Fibroblast of lung (primary cell): ENCODE measurements around the gene DOCK3. TPM values are rescaled to one million over a fixed set of nuclear protein-coding genes. Genes with fewer than 3 reads are reported as not detected.
A peak's percentile ranks its signal among the peaks of the same experiment; 100 is the strongest.

Source experiments
- DNase-seq, 2 donors: peaks; one replicate each; pipeline versions ENCODE4 v3.0.0 to v3.0.0-alpha.2; 2010; ENCODE audit warnings: low read depth in 2 of 2
- H2AFZ ChIP-seq: 2 replicates; pipeline ENCODE4 v1.5.1; 2012; ENCODE audit warnings: low read length, control low read depth, inconsistent platforms
- H3K27ac ChIP-seq: 2 replicates; pipeline ENCODE4 v1.5.1; 2011; ENCODE audit warnings: low read length, control low read depth; ENCODE audit not compliant: insufficient read depth
- H3K27me3 ChIP-seq: 2 replicates; pipeline ENCODE4 v1.5.1; 2011; ENCODE audit warnings: mild to moderate bottlenecking, low read length; ENCODE audit not compliant: control insufficient read depth, insufficient read depth
- H3K36me3 ChIP-seq: 2 replicates; pipeline ENCODE4 v1.5.1; 2011; ENCODE audit warnings: low read length; ENCODE audit not compliant: control insufficient read depth, insufficient read depth
- H3K4me1 ChIP-seq: 2 replicates; pipeline ENCODE4 v1.5.1; 2011; ENCODE audit warnings: low read length; ENCODE audit not compliant: control insufficient read depth, insufficient read depth; ENCODE audit errors: extremely low read depth
- H3K4me2 ChIP-seq: 2 replicates; pipeline ENCODE4 v1.5.1; 2011; ENCODE audit warnings: low read length, control low read depth; ENCODE audit not compliant: insufficient read depth; ENCODE audit errors: extremely low read depth
- H3K4me3 ChIP-seq, 4 experiments: fragments of 200-600 bp in 1 of 4; sonication (generic) in 1 of 4; replicated peaks in 1 of 4; 2 replicates each; pipeline ENCODE4 v1.5.1; 2011 to 2016; ENCODE audit warnings: low read length in 4 of 4, low read depth in 3 of 4, mild to moderate bottlenecking in 3 of 4, control low read depth in 2 of 4, inconsistent platforms in 1 of 4, mixed read lengths in 1 of 4; ENCODE audit not compliant: insufficient read depth in 1 of 4; ENCODE audit errors: control extremely low read depth in 1 of 4
- H3K79me2 ChIP-seq: 2 replicates; pipeline ENCODE4 v1.5.1; 2012; ENCODE audit warnings: mild to moderate bottlenecking, low read length, inconsistent platforms; ENCODE audit not compliant: control insufficient read depth, insufficient read depth
- H3K9ac ChIP-seq: 2 replicates; pipeline ENCODE4 v1.5.1; 2011; ENCODE audit warnings: mild to moderate bottlenecking, low read length, control low read depth; ENCODE audit not compliant: insufficient read depth
- H3K9me3 ChIP-seq: 2 replicates; pipeline ENCODE4 v1.5.1; 2012; ENCODE audit warnings: low read depth, low read length; ENCODE audit not compliant: control insufficient read depth, insufficient read depth
- H4K20me1 ChIP-seq: 2 replicates; pipeline ENCODE4 v1.5.1; 2011; ENCODE audit warnings: low read length; ENCODE audit not compliant: control insufficient read depth, insufficient read depth; ENCODE audit errors: extremely low read depth
- CTCF ChIP-seq, 2 donors: IDR thresholded peaks in 1 of 2; conservative IDR thresholded peaks in 1 of 2; 1 replicate in 1 of 2; 2 replicates in 1 of 2; pipeline ENCODE4 v1.5.1; 2011 to 2012; ENCODE audit warnings: low read length in 2 of 2, control low read depth in 1 of 2, inconsistent platforms in 1 of 2, low read depth in 1 of 2, mild to moderate bottlenecking in 1 of 2
- EZH2 ChIP-seq: IDR thresholded peaks from 2 replicates; pipeline ENCODE4 v1.5.1; 2012; ENCODE audit warnings: low read length, control low read depth, mild to moderate bottlenecking; ENCODE audit errors: missing control alignments
- polyA plus RNA-seq, 2 donors: library from polyadenylated mRNA; depleted of rRNA in 1 of 2; stranded (reverse) in 1 of 2; unstranded in 1 of 2; fragments of >200 nt; gene quantifications; 2 replicates each; pipeline ENCODE4 v1.2.1, GENCODE V29; 2011 to 2012; ENCODE audit warnings: missing spikeins in 1 of 2
- total RNA-seq: library from RNA; depleted of rRNA; stranded (reverse); fragments of >200 nt; gene quantifications from 2 replicates; pipeline ENCODE4 v1.2.1, GENCODE V29; 2014

DOCK3 gene
- total and polyA plus RNA-seq, 2 donors (not counting 1 experiment from before 2014, with no cell fraction given) = 0.07 to 0.17 TPM

- peaks cover 1% of the 10 kb centered on the region for H4K20me1 ChIP-seq
- peaks cover 33% of the 10 kb centered on the region for H3K36me3 ChIP-seq
Observed at GRCh38 chr3:51392355-51393133, 717.8 kb downstream of the DOCK3 start.

GRCh38 chr3:51393134-51393495 is 718.4 kb downstream of the DOCK3 start:
- H3K4me3 ChIP-seq = peak overlapping the region in 1 of 4 experiments; percentile 75

More at GRCh38 chr3:51392355-51393133, 717.8 kb downstream of the DOCK3 start:
- H2AFZ ChIP-seq = no peak overlapping the region
- TF ChIP-seq CTCF (conservative IDR thresholded peaks at IDR 0.05 in 1 of 2, IDR thresholded peaks at IDR 0.05 in 1 of 2; ENCODE audit: low read depth in 1 of 2, low read length in 2 of 2) = no peak
- TF ChIP-seq EZH2 = no peak
- H3K4me2 ChIP-seq = peak overlapping the region; percentile 53
- H3K27ac ChIP-seq = no peak overlapping the region
- H3K9ac ChIP-seq = peak overlapping the region; percentile 95
- no peaks in the 10 kb centered on the region for H3K27me3 ChIP-seq
- DNase-seq = no peak
- peaks cover 54% of the 10 kb centered on the region for H3K79me2 ChIP-seq
- H3K4me3 ChIP-seq = peak overlapping the region; percentile 51 to 75 (median 72)
- H3K9me3 ChIP-seq = no peaks in the 10 kb centered on the region
- H3K4me1 ChIP-seq = peaks cover 15% of the 10 kb centered on the region

GRCh38 chr3:51393564-51393963 is 718.8 kb downstream of the DOCK3 start:
- Histone ChIP-seq H3K4me2 (no peak overlapping the region), H3K27ac (no peak overlapping the region), H4K20me1 (peaks cover 1% of the 10 kb centered on the region), H3K9ac (no peak overlapping the region), H3K9me3 (no peaks in the 10 kb centered on the region), H3K4me3 (no peak overlapping the region), H2AFZ (no peak overlapping the region), H3K27me3 (no peaks in the 10 kb centered on the region), H3K4me1 (peaks cover 11% of the 10 kb centered on the region), H3K79me2 (peaks cover 44% of the 10 kb centered on the region), H3K36me3 (peaks cover 30% of the 10 kb centered on the region)
- TF ChIP-seq EZH2 (no peak), CTCF (conservative IDR thresholded peaks at IDR 0.05 in 1 of 2, IDR thresholded peaks at IDR 0.05 in 1 of 2; ENCODE audit: low read depth in 1 of 2, low read length in 2 of 2) (no peak)
- no peak for DNase-seq

More at GRCh38 chr3:51393134-51393495, 718.4 kb downstream of the DOCK3 start:
- no peak for TF ChIP-seq EZH2
- peaks cover 48% of the 10 kb centered on the region for H3K79me2 ChIP-seq
- H3K36me3 ChIP-seq = peaks cover 33% of the 10 kb centered on the region
- H3K4me1 ChIP-seq = peaks cover 14% of the 10 kb centered on the region
- peaks cover 1% of the 10 kb centered on the region for H4K20me1 ChIP-seq
- no peaks in the 10 kb centered on the region for H3K9me3 ChIP-seq
- no peak overlapping the region for H3K9ac ChIP-seq
- no peak overlapping the region for H3K27ac ChIP-seq
- no peak overlapping the region for H2AFZ ChIP-seq
- no peak overlapping the region for H3K4me2 ChIP-seq
- no peak for DNase-seq
- H3K27me3 ChIP-seq = no peaks in the 10 kb centered on the region
